ENCODE results near the gene MEGF10.

Gene MEGF10

GRCh38 chr5:127369796-127370195 is 79.2 kb downstream of the MEGF10 start:
- H3K27me3 ChIP-seq (ENCODE audit: insufficient read depth, low read length), result no peaks in the 10 kb centered on the region
- H3K9me3 ChIP-seq (ENCODE audit: low read length), result peaks cover 3% of the 10 kb centered on the region
- no peak overlapping the region for H3K4me3 ChIP-seq (ENCODE audit: low read length)
- no peaks in the 10 kb centered on the region for H3K36me3 ChIP-seq (ENCODE audit: insufficient read depth, low read length)
- no peak overlapping the region for H2AFZ ChIP-seq (ENCODE audit: low read depth, low read length)
- H3K4me1 ChIP-seq (ENCODE audit: insufficient read depth, low read length), result peaks cover 11% of the 10 kb centered on the region

DNA sequence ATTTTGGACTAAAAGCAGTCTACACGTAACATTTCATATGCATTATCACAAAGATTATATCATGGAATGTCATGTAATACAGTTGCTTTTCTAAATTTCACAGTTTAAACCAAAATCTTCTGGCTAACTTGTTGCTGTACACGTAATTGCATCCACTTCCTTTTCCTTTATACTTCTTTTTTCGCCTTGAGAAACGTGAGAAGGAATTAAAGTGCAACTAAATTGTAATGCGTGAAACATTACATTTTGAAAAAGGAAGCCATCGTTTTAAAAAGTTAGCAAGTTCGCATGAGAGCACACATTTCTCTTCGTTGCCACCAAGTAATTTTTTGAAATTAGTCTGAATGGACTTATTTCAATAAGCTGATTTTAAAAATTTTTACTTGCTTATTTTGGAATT is 80.0 kb downstream of the MEGF10 start:
- Histone ChIP-seq H3K36me3 (ENCODE audit: insufficient read depth, low read length) (no peaks in the 10 kb centered on the region), H3K4me1 (ENCODE audit: insufficient read depth, low read length) (peaks cover 11% of the 10 kb centered on the region), H2AFZ (ENCODE audit: low read depth, low read length) (no peak overlapping the region), H3K27me3 (ENCODE audit: insufficient read depth, low read length) (no peaks in the 10 kb centered on the region), H3K4me3 (ENCODE audit: low read length) (no peak overlapping the region), H3K9me3 (ENCODE audit: low read length) (peaks cover 3% of the 10 kb centered on the region)

DNA sequence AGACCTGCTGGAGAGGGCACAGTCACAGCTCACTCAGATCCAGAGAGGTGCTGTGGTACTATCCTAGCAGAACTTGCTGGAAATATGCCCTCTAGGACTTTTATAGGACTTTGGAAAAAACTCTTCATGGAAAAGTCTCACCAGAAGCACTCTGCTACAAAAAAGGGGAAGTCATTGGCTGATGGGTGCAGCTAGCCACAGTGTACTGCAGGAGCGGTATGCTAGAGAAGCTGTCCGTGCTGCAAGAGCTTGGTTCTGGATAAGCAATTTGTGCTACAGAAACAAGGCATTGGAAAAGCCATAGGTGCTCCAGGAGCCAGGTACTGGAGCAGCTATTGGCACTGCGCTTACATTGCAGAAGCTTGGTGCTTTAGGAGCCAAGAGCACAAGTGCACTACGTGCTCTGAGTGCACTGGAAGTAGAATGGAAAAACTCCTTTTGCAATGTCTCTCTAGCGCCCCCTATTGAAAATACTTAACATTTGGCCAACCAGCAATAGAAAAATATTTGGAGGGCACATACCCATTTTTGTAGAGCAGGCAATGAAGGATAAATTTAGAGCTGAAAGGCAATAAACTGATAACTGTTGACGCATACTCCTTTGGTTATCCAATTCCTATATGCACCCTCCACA is 83.4 kb downstream of the MEGF10 start:
- no peak overlapping the region for H3K4me3 ChIP-seq (ENCODE audit: low read length)
- H3K4me1 ChIP-seq (ENCODE audit: insufficient read depth, low read length), result peaks cover 11% of the 10 kb centered on the region
- peaks cover 3% of the 10 kb centered on the region for H3K9me3 ChIP-seq (ENCODE audit: low read length)
- no peak overlapping the region for H2AFZ ChIP-seq (ENCODE audit: low read depth, low read length)
- H3K36me3 ChIP-seq (ENCODE audit: insufficient read depth, low read length), result no peaks in the 10 kb centered on the region
- H3K27me3 ChIP-seq (ENCODE audit: insufficient read depth, low read length), result no peaks in the 10 kb centered on the region

- Histone ChIP-seq H3K36me3 (ENCODE audit: insufficient read depth, low read length) (no peaks in the 10 kb centered on the region), H3K9me3 (ENCODE audit: low read length) (peaks cover 3% of the 10 kb centered on the region), H2AFZ (ENCODE audit: low read depth, low read length) (no peak overlapping the region), H3K27me3 (ENCODE audit: insufficient read depth, low read length) (no peaks in the 10 kb centered on the region), H3K4me1 (ENCODE audit: insufficient read depth, low read length) (peaks cover 11% of the 10 kb centered on the region), H3K4me3 (ENCODE audit: low read length) (no peak overlapping the region)
Observed at GRCh38 chr5:127375124-127375523, 84.5 kb downstream of the MEGF10 start.

- Histone ChIP-seq H3K9me3 (ENCODE audit: low read length) (peaks cover 3% of the 10 kb centered on the region), H3K4me1 (ENCODE audit: insufficient read depth, low read length) (peaks cover 9% of the 10 kb centered on the region), H2AFZ (ENCODE audit: low read depth, low read length) (no peak overlapping the region), H3K27me3 (ENCODE audit: insufficient read depth, low read length) (no peaks in the 10 kb centered on the region), H3K36me3 (ENCODE audit: insufficient read depth, low read length) (no peaks in the 10 kb centered on the region), H3K4me3 (ENCODE audit: low read length) (no peak overlapping the region)
Observed at GRCh38 chr5:127375544-127376091, 85.0 kb downstream of the MEGF10 start.

DNA sequence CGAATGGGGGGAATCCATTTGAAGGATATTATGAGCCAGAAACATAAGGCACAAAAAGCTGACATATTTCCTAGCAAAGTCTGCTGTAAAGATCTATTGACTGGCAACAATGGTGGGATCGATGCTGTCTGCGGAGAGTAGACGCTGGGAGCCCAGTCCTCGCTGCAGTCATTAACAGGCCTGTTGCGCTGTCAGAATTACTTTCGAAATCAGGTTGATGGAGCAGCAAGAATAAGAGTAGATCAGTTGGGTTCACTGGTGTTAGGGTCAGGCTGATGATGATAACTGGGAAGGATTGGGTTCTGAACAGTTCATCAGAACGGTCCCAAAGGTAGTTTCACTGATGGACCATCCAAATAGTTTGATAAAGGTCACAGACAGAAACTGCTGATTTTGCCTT is 87.1 kb downstream of the MEGF10 start:
- Histone ChIP-seq H3K9me3 (ENCODE audit: low read length) (peaks cover 3% of the 10 kb centered on the region), H3K27me3 (ENCODE audit: insufficient read depth, low read length) (no peaks in the 10 kb centered on the region), H3K36me3 (ENCODE audit: insufficient read depth, low read length) (no peaks in the 10 kb centered on the region), H3K4me3 (ENCODE audit: low read length) (no peak overlapping the region), H3K4me1 (ENCODE audit: insufficient read depth, low read length) (no peaks in the 10 kb centered on the region), H2AFZ (ENCODE audit: low read depth, low read length) (no peak overlapping the region)

DNA sequence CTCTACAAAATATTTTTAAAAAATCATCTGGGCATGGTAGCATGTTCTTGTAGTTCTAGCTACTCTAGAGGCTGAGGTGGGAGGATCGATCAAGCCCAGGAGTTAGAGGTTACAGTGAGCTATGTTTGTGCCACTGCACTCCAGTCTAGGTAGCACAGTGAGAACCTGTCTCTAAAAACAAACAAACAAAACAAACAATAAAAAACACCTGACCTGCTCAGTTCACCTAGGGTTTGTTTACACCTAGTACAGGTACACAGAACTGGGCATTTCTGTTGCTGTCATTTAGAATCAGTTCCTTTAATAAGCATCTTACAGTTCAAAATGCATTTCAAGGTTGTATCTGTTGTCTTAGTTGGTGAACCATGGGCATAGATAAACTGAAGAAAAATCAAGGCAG is 95.3 kb downstream of the MEGF10 start:
- Histone ChIP-seq H3K27me3 (ENCODE audit: insufficient read depth, low read length) (no peaks in the 10 kb centered on the region), H3K9me3 (ENCODE audit: low read length) (no peaks in the 10 kb centered on the region), H2AFZ (ENCODE audit: low read depth, low read length) (no peak overlapping the region), H3K4me3 (ENCODE audit: low read length) (no peak overlapping the region), H3K4me1 (ENCODE audit: insufficient read depth, low read length) (peaks cover 13% of the 10 kb centered on the region), H3K36me3 (ENCODE audit: insufficient read depth, low read length) (no peaks in the 10 kb centered on the region)

DNA sequence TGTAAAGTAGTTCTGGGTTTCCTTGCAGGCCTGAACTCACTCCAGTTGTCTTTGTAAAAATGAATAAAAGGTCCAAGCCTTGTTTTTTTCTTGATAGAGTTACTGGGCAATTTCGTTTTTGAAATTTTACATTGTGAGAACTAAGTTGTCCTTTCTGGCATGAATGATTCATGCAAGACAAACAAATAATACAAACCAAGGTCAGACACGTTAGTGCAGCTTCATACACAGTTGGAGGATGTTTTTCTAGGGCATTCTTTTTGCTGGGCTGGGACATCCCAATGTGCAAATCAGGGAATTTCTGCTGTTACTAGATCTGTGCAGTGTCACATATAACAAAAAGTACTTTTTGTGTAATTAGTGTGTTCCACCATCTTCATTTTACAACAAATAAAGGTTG is 96.0 kb downstream of the MEGF10 start:
- no peaks in the 10 kb centered on the region for H3K27me3 ChIP-seq (ENCODE audit: insufficient read depth, low read length)
- no peak overlapping the region for H2AFZ ChIP-seq (ENCODE audit: low read depth, low read length)
- H3K4me1 ChIP-seq (ENCODE audit: insufficient read depth, low read length), result peaks cover 13% of the 10 kb centered on the region
- H3K36me3 ChIP-seq (ENCODE audit: insufficient read depth, low read length), result no peaks in the 10 kb centered on the region
- no peak overlapping the region for H3K4me3 ChIP-seq (ENCODE audit: low read length)
- no peaks in the 10 kb centered on the region for H3K9me3 ChIP-seq (ENCODE audit: low read length)

GRCh38 chr5:127389601-127390000 is 99.0 kb downstream of the MEGF10 start:
- Histone ChIP-seq H3K36me3 (ENCODE audit: insufficient read depth, low read length) (no peaks in the 10 kb centered on the region), H3K4me1 (ENCODE audit: insufficient read depth, low read length) (peaks cover 8% of the 10 kb centered on the region), H3K27me3 (ENCODE audit: insufficient read depth, low read length) (no peaks in the 10 kb centered on the region), H3K4me3 (ENCODE audit: low read length) (no peak overlapping the region), H3K9me3 (ENCODE audit: low read length) (no peaks in the 10 kb centered on the region), H2AFZ (ENCODE audit: low read depth, low read length) (no peak overlapping the region)

DNA sequence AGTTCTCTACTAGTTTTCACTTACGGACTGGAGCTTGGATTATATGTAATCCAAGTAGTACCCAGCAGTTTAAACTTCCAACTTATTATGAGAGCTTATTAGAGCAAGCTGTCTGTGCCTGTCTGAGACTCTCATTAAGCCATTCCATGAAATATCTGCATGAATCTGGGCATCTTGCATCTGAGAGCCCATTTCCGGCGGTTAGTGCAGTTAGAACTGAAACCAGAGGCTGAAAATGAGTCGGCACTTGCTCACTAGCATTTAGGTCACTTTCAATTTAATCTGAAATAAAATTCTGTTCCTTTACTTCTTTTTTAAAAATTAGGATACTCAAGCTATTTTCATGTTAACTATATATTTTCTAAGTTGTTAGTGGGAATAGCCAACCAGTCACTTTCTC is 102.2 kb downstream of the MEGF10 start:
- Histone ChIP-seq H3K36me3 (ENCODE audit: insufficient read depth, low read length) (no peaks in the 10 kb centered on the region), H3K9me3 (ENCODE audit: low read length) (no peaks in the 10 kb centered on the region), H3K4me1 (ENCODE audit: insufficient read depth, low read length) (peaks cover 3% of the 10 kb centered on the region), H3K4me3 (ENCODE audit: low read length) (no peak overlapping the region), H3K27me3 (ENCODE audit: insufficient read depth, low read length) (no peaks in the 10 kb centered on the region), H2AFZ (ENCODE audit: low read depth, low read length) (no peak overlapping the region)

GRCh38 chr5:127396490-127397155 is 106.0 kb downstream of the MEGF10 start:
- Histone ChIP-seq H3K4me1 (ENCODE audit: insufficient read depth, low read length) (peaks cover 3% of the 10 kb centered on the region), H3K36me3 (ENCODE audit: insufficient read depth, low read length) (peaks cover 4% of the 10 kb centered on the region), H3K27me3 (ENCODE audit: insufficient read depth, low read length) (no peaks in the 10 kb centered on the region), H3K9me3 (ENCODE audit: low read length) (peaks cover 2% of the 10 kb centered on the region), H3K4me3 (ENCODE audit: low read length) (no peak overlapping the region), H2AFZ (ENCODE audit: low read depth, low read length) (no peak overlapping the region)

DNA sequence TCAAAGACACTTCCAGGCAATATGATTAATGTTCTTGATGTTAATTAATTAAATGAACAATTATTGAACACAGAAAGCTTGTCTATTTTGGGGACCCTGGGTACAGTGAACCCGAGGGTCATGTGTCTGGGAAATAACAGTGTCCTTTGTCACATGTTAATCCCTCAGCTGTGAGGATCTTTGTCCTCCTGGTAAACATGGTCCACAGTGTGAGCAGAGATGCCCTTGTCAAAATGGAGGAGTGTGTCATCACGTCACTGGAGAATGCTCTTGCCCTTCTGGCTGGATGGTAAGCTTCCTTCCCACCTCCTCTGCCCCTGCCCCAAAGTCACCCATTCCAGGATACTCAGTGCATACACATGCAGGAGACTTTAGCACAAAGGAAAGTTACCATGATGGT is 107.9 kb downstream of the MEGF10 start:
- Histone ChIP-seq H3K9me3 (ENCODE audit: low read length) (peaks cover 2% of the 10 kb centered on the region), H3K4me1 (ENCODE audit: insufficient read depth, low read length) (peaks cover 8% of the 10 kb centered on the region), H3K4me3 (ENCODE audit: low read length) (no peak overlapping the region), H3K36me3 (ENCODE audit: insufficient read depth, low read length) (peaks cover 4% of the 10 kb centered on the region), H3K27me3 (ENCODE audit: insufficient read depth, low read length) (no peaks in the 10 kb centered on the region), H2AFZ (ENCODE audit: low read depth, low read length) (no peak overlapping the region)

DNA sequence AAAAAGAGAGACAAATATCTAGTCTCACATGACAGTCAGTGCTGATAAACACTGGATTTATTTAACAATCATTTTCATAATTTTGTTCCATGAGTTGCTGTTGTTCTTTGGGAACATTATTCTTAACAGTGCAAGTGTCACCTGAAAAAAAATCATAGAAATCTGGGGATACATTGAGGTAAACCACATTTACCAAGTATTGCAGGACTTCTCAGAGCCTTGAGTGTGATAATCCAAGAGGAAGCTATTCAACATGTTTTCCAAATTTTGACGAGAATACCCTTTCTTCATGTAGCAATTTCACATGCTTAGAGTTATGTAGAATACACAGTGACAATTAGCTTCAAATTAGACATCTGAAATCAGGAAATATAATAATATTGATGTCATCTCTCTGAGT is 108.5 kb downstream of the MEGF10 start:
- Histone ChIP-seq H3K4me3 (ENCODE audit: low read length) (no peak overlapping the region), H3K36me3 (ENCODE audit: insufficient read depth, low read length) (peaks cover 4% of the 10 kb centered on the region), H3K4me1 (ENCODE audit: insufficient read depth, low read length) (peaks cover 8% of the 10 kb centered on the region), H2AFZ (ENCODE audit: low read depth, low read length) (no peak overlapping the region), H3K9me3 (ENCODE audit: low read length) (peaks cover 2% of the 10 kb centered on the region), H3K27me3 (ENCODE audit: insufficient read depth, low read length) (no peaks in the 10 kb centered on the region)
